HCT116 (cell line): Measurements from ENCODE around the gene OR51E1.

Experiments used
- CEBPB ChIP-seq: IDR thresholded peaks from 2 replicates; pipeline ENCODE4 v1.6.1; 2012; ENCODE audit warnings: low read depth
- CTCF ChIP-seq, 3 experiments: fragments of 200-600 bp in 1 of 3; sonication (generic) in 1 of 3; IDR thresholded peaks in 2 of 3; conservative IDR thresholded peaks in 1 of 3; 2 replicates each; pipeline ENCODE4 v1.5.1; 2012 to 2017; ENCODE audit warnings: low read depth in 2 of 3, low read length in 2 of 3, antibody characterized with exemption in 1 of 3, borderline replicate concordance in 1 of 3, control low read depth in 1 of 3, mild to moderate bottlenecking in 1 of 3, mixed read lengths in 1 of 3, mixed run types in 1 of 3, moderate library complexity in 1 of 3; ENCODE audit not compliant: insufficient read depth in 1 of 3
- EZH2 ChIP-seq: fragments of 200-600 bp; sonication (generic); IDR thresholded peaks from 2 replicates; pipeline ENCODE4 v1.6.1; 2017; ENCODE audit warnings: antibody characterized with exemption, mixed run types
- EZH2phosphoT487 ChIP-seq: fragments of 200-600 bp; IDR thresholded peaks from 2 replicates; pipeline ENCODE4 v1.6.1; 2018; ENCODE audit warnings: antibody characterized with exemption, borderline replicate concordance
- JUND ChIP-seq: IDR thresholded peaks from 2 replicates; pipeline ENCODE4 v1.6.1; 2012
- POLR2A ChIP-seq: IDR thresholded peaks from 2 replicates; pipeline ENCODE4 v1.7.0; 2011; ENCODE audit warnings: borderline replicate concordance; ENCODE audit not compliant: insufficient read depth, insufficient read length; ENCODE audit errors: extremely low read depth
- RAD21 ChIP-seq: IDR thresholded peaks from 2 replicates; pipeline ENCODE4 v1.6.1; 2012; ENCODE audit warnings: low read depth, mild to moderate bottlenecking
- REST ChIP-seq: IDR thresholded peaks from 2 replicates; pipeline ENCODE4 v1.6.1; 2012; ENCODE audit warnings: low read depth
- YY1 ChIP-seq: IDR thresholded peaks from 2 replicates; pipeline ENCODE4 v1.6.1; 2011; ENCODE audit warnings: low read length, low read depth, moderate library complexity, mild to moderate bottlenecking; ENCODE audit not compliant: insufficient replicate concordance; ENCODE audit errors: extremely low read depth
- ZNF274 ChIP-seq: fragments of 200-500 bp; sonication (Bioruptor generic); IDR thresholded peaks from 2 replicates; pipeline ENCODE4 v1.6.1; 2014; ENCODE audit warnings: mild to moderate bottlenecking, low read depth, low read length, inconsistent platforms
- TF ChIP-seq, protein P1 (sequence below): IDR thresholded peaks from 2 replicates; pipeline ENCODE4 v1.6.1; 2011; ENCODE audit warnings: mild to moderate bottlenecking, low read length, moderate library complexity; ENCODE audit not compliant: insufficient replicate concordance; ENCODE audit errors: extremely low read depth
- TF ChIP-seq, protein P2 (sequence below): IDR thresholded peaks from 2 replicates; pipeline ENCODE4 v1.6.1; 2012

GRCh38 chr11:4643076-4643475 is 706 bp upstream of the OR51E1 start:
- TF ChIP-seq CTCF (IDR thresholded peaks at IDR 0.05 in 2 of 3, conservative IDR thresholded peaks at IDR 0.05 in 1 of 3; ENCODE audit: borderline replicate concordance in 1 of 3, insufficient read depth in 1 of 3, low read depth in 2 of 3, low read length in 2 of 3) (no peak), POLR2A (no peak), CEBPB (no peak), EZH2 (no peak), YY1 (no peak), ZNF274 (no peak), EZH2phosphoT487 (no peak), RAD21 (no peak), JUND (no peak), REST (no peak)
- TF ChIP-seq, protein P1, sequence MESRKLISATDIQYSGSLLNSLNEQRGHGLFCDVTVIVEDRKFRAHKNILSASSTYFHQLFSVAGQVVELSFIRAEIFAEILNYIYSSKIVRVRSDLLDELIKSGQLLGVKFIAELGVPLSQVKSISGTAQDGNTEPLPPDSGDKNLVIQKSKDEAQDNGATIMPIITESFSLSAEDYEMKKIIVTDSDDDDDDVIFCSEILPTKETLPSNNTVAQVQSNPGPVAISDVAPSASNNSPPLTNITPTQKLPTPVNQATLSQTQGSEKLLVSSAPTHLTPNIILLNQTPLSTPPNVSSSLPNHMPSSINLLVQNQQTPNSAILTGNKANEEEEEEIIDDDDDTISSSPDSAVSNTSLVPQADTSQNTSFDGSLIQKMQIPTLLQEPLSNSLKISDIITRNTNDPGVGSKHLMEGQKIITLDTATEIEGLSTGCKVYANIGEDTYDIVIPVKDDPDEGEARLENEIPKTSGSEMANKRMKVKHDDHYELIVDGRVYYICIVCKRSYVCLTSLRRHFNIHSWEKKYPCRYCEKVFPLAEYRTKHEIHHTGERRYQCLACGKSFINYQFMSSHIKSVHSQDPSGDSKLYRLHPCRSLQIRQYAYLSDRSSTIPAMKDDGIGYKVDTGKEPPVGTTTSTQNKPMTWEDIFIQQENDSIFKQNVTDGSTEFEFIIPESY, result no peak
- TF ChIP-seq, protein P2, sequence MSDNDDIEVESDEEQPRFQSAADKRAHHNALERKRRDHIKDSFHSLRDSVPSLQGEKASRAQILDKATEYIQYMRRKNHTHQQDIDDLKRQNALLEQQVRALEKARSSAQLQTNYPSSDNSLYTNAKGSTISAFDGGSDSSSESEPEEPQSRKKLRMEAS, result no peak
